Spleen (tissue), 11 donors: ENCODE results near the gene TIMP2. TPM values are rescaled to one million over a fixed set of nuclear protein-coding genes. Genes with fewer than 3 reads are reported as not detected.
"Not testable (repeated sequence)": the region's sequence is repeated elsewhere in the genome, so short reads cannot be mapped to it uniquely, and the experiment has no call there.

Experiments
- DNase-seq: peaks from one replicate; pipeline ENCODE4 v3.0.0-alpha.2; 2020
- H3K27ac ChIP-seq, 8 donors: fragments of 200-600 bp; sonication (generic) in 7 of 8; 1 replicate in 4 of 8; 2 replicates in 4 of 8; pipeline versions ENCODE4 v1.5.0 to v1.8.0; 2016 to 2021; ENCODE audit warnings: inconsistent platforms in 4 of 8, mild to moderate bottlenecking in 4 of 8, moderate library complexity in 1 of 8
- H3K27me3 ChIP-seq, 7 donors: fragments of 200-600 bp; sonication (generic) in 6 of 7; replicated peaks in 1 of 7; 1 replicate in 4 of 7; 2 replicates in 3 of 7; pipeline versions ENCODE4 v1.5.0 to v1.8.0; 2016 to 2021; ENCODE audit warnings: inconsistent platforms in 3 of 7, mild to moderate bottlenecking in 1 of 7
- H3K36me3 ChIP-seq, 6 donors: fragments of 200-600 bp; sonication (generic) in 5 of 6; 1 replicate in 4 of 6; 2 replicates in 2 of 6; pipeline versions ENCODE4 v1.5.0 to v1.8.0; 2016 to 2021; ENCODE audit warnings: inconsistent platforms in 2 of 6
- H3K4me1 ChIP-seq, 6 donors: fragments of 200-600 bp; sonication (generic) in 5 of 6; 1 replicate in 3 of 6; 2 replicates in 3 of 6; pipeline versions ENCODE4 v1.5.0 to v1.8.0; 2016 to 2021; ENCODE audit warnings: inconsistent platforms in 3 of 6
- H3K4me3 ChIP-seq, 8 donors: fragments of 200-600 bp; sonication (generic) in 7 of 8; 1 replicate in 4 of 8; 2 replicates in 4 of 8; pipeline versions ENCODE4 v1.5.0 to v1.8.0; 2016 to 2021; ENCODE audit warnings: inconsistent platforms in 4 of 8, mild to moderate bottlenecking in 4 of 8, moderate library complexity in 2 of 8
- H3K9me3 ChIP-seq, 8 donors: fragments of 200-600 bp; sonication (generic) in 7 of 8; 1 replicate in 4 of 8; 2 replicates in 4 of 8; pipeline versions ENCODE4 v1.5.0 to v1.8.0; 2016 to 2021; ENCODE audit warnings: inconsistent platforms in 4 of 8
- CTCF ChIP-seq, 11 experiments: fragments of 200-600 bp in 7 of 11; fragments of 450-650 bp in 4 of 11; sonication (generic) in 4 of 11; IDR thresholded peaks in 8 of 11; conservative IDR thresholded peaks in 3 of 11; 1 replicate in 7 of 11; 2 replicates in 4 of 11; pipeline versions ENCODE4 v1.4.0 to v1.8.0; 2016 to 2021; ENCODE audit warnings: antibody characterized with exemption in 11 of 11, inconsistent platforms in 4 of 11, mild to moderate bottlenecking in 1 of 11
- POLR2A ChIP-seq, 3 donors: fragments of 450-650 bp; IDR thresholded peaks; one replicate each; pipeline ENCODE4 v1.5.1; 2017; ENCODE audit warnings: antibody characterized with exemption in 3 of 3, mild to moderate bottlenecking in 1 of 3
- POLR2AphosphoS5 ChIP-seq, 3 donors: sonication (generic); formaldehyde crosslinking; IDR thresholded peaks; one replicate each; pipeline ENCODE4 v1.5.1; 2017; ENCODE audit warnings: antibody characterized with exemption in 3 of 3
- WGBS, 5 donors: extraction: QIAGEN DNeasy Blood & Tissue Kit in 3 of 5; methylation state at CpG; one replicate each; pipeline versions ENCODE4 v1.1.5 to v1.1.7; 2013 to 2018; 5-methylcytosine and 5-hydroxymethylcytosine counted together
- intact Hi-C: fragments of 100-400 bp; cut with DNase I; formaldehyde crosslinking; loops from one replicate; pipeline ENCODE4 v1.15.0; 2023; ENCODE audit warnings: low total_unique reads
- polyA plus RNA-seq, 3 donors: library from polyadenylated mRNA; stranded (reverse); fragments of 200-250 nt; gene quantifications; one replicate each; pipeline ENCODE4 v1.2.1, GENCODE V29; 2013
- total RNA-seq, 7 donors: library from RNA; depleted of rRNA in 3 of 7; stranded (reverse); fragments of >200 nt in 3 of 7; fragmentation: NEBNext Ultra II Directional in 4 of 7; extraction: Animal tissue kit (Norgen Biotek cat#: 25700) in 4 of 7; gene quantifications; one replicate each; pipeline versions ENCODE4 v1.1.0 to v1.2.1, GENCODE V29; 2016 to 2021
- donor health status: healthy with polysubstance abuse.
- donor health status: DM: no; HTN: no; CAD: no; lungs with moderate emphysema.
- donor health status: DM: no; HTN: no; CAD: no.
- donor health status: Bipolar disorder and iron deficiency.
- donor health status: healthy.
- donor health status: DM: no; HTN: no; CAD: no.
- donor health status: DM: yes; HTN: yes; CAD: no.

The TIMP2 gene
- total and polyA plus RNA-seq, 10 donors, result 16.3 to 333 (median 181) TPM

GRCh38 chr17:78878261-78878660 is 46.9 kb downstream of the TIMP2 start:
- DNase-seq, result no peak
- Histone ChIP-seq H3K27me3 (peaks cover 0 to 10% (median 0%) of the 10 kb centered on the region in 7 donors), H3K27ac (peak overlapping the region in 4 of 8 donors; percentile 91 to 97 (median 96)), H3K4me3 (no peak overlapping the region), H3K9me3 (no peaks in the 10 kb centered on the region), H3K4me1 (peaks cover 46 to 99% (median 64%) of the 10 kb centered on the region in 6 donors), H3K36me3 (peaks cover 0 to 22% (median 0%) of the 10 kb centered on the region in 6 donors)
- WGBS, 5 donors, result 74 to 91% (median 87%) methylated on average over 11 to 15 of the region's 15 CpGs
- intact Hi-C loops, result loop anchor here (10.0 kb wide), 1 partner anchor 47 kb away; the partner anchor contains the start of gene TIMP2
- TF ChIP-seq POLR2A (IDR thresholded peaks at IDR 0.05) (no peak), CTCF (IDR thresholded peaks at IDR 0.05 in 8 of 11, conservative IDR thresholded peaks at IDR 0.05 in 3 of 11) (no peak), POLR2AphosphoS5 (IDR thresholded peaks at IDR 0.05) (no peak)

GRCh38 chr17:78876954-78877517 is 48.2 kb downstream of the TIMP2 start:
- peaks cover 0 to 34% (median 0%) of the 10 kb centered on the region in 6 donors for H3K36me3 ChIP-seq
- not testable (repeated sequence) for H3K4me3 ChIP-seq, H3K9me3 ChIP-seq, H3K27me3 ChIP-seq, DNase-seq
- H3K27ac ChIP-seq, result peak overlapping the region in 4 of 8 donors; percentile 36 to 97 (median 68)
- intact Hi-C loops, result loop anchor here (10.0 kb wide), 1 partner anchor 48 kb away; the partner anchor contains the start of gene TIMP2
- peaks cover 33 to 97% (median 55%) of the 10 kb centered on the region in 6 donors for H3K4me1 ChIP-seq
- WGBS, 5 donors, result 88 to 97% (median 89%) methylated on average over 8 of the region's 8 CpGs

GRCh38 chr17:78876094-78876597 is 49.0 kb downstream of the TIMP2 start:
- intact Hi-C loops, result loop anchor here (10.0 kb wide), 1 partner anchor 49 kb away; the partner anchor contains the start of gene TIMP2
- peaks cover 24 to 88% (median 48%) of the 10 kb centered on the region in 6 donors for H3K4me1 ChIP-seq
- no peak for TF ChIP-seq CTCF (IDR thresholded peaks at IDR 0.05 in 8 of 11, conservative IDR thresholded peaks at IDR 0.05 in 3 of 11)
- peak in 1 of 3 donors; percentile 1 for TF ChIP-seq POLR2AphosphoS5 (IDR thresholded peaks at IDR 0.05)
- TF ChIP-seq POLR2A (IDR thresholded peaks at IDR 0.05), result no peak
- DNase-seq, result no peak
- H3K27me3 ChIP-seq, result peaks cover 0 to 7% (median 0%) of the 10 kb centered on the region in 7 donors
- H3K36me3 ChIP-seq, result peaks cover 0 to 39% (median under 1%) of the 10 kb centered on the region in 6 donors
- no peak overlapping the region for H3K4me3 ChIP-seq
- H3K27ac ChIP-seq, result peak overlapping the region in 7 of 8 donors; percentile 4 to 97 (median 65)
- WGBS, 5 donors, result 36 to 62% (median 58%) methylated on average over 7 of the region's 7 CpGs
- no peaks in the 10 kb centered on the region for H3K9me3 ChIP-seq

- peak overlapping the region in 7 of 8 donors; percentile 4 to 97 (median 65) for H3K27ac ChIP-seq
- H3K4me3 ChIP-seq, result no peak overlapping the region
- H3K27me3 ChIP-seq, result peaks cover 0 to 7% (median 0%) of the 10 kb centered on the region in 7 donors
- H3K4me1 ChIP-seq, result peaks cover 22 to 82% (median 42%) of the 10 kb centered on the region in 6 donors
- TF ChIP-seq POLR2AphosphoS5 (IDR thresholded peaks at IDR 0.05) (peak in 2 of 3 donors; percentile 9 to 46), POLR2A (IDR thresholded peaks at IDR 0.05) (no peak), CTCF (IDR thresholded peaks at IDR 0.05 in 8 of 11, conservative IDR thresholded peaks at IDR 0.05 in 3 of 11) (no peak)
- no peak for DNase-seq
- intact Hi-C loops, result loop anchor here (10.0 kb wide), 1 partner anchor 49 kb away; the partner anchor contains the start of gene TIMP2
- WGBS, 5 donors, result 28 to 50% (median 37%) methylated on average over 9 of the region's 9 CpGs
- H3K36me3 ChIP-seq, result peaks cover 0 to 44% (median 5%) of the 10 kb centered on the region in 6 donors
- H3K9me3 ChIP-seq, result no peaks in the 10 kb centered on the region
These were observed 49.7 kb downstream of the TIMP2 start for GRCh38 chr17:78875363-78876093.
